ENCODE measurements around the gene GRIK3. TPM values are rescaled to one million over a fixed set of nuclear protein-coding genes. Genes with fewer than 3 reads are reported as not detected.

GRIK3 gene
- total RNA-seq, 1 experiment from 2014 or later, result 5.5 TPM

- Mint-ChIP-seq H3K27me3 (ENCODE audit: low read depth) (peaks cover 3% of the 10 kb centered on the region; the same call in 1 of the 2 replicates), H3K4me3 (no peak overlapping the region), H3K27ac (no peak overlapping the region), H3K36me3 (no peaks in the 10 kb centered on the region), H3K4me1 (peaks cover 49% of the 10 kb centered on the region), H3K9me3 (no peaks in the 10 kb centered on the region)
- POLR2A ChIA-PET, result no interaction called here
- DNase-seq (ENCODE audit: low spot score) (no peak), ATAC-seq (no peak)
- TF ChIP-seq TEAD4 (CRISPR knock-in tag; IDR thresholded peaks at IDR 0.05) (no peak), ZSCAN18 (CRISPR knock-in tag; IDR thresholded peaks at IDR 0.05) (no peak), ZNF138 (CRISPR knock-in tag; conservative IDR thresholded peaks at IDR 0.05) (no peak), E2F1 (CRISPR knock-in tag; IDR thresholded peaks at IDR 0.05) (no peak), ZNF423 (CRISPR knock-in tag; IDR thresholded peaks at IDR 0.05) (no peak), OVOL2 (CRISPR knock-in tag; IDR thresholded peaks at IDR 0.05; ENCODE audit: borderline replicate concordance) (no peak), ZNF532 (CRISPR knock-in tag; IDR thresholded peaks at IDR 0.05; ENCODE audit: borderline replicate concordance) (no peak), MLX (CRISPR knock-in tag; IDR thresholded peaks at IDR 0.05) (no peak), NFATC4 (CRISPR knock-in tag; IDR thresholded peaks at IDR 0.05) (no peak), USF1 (CRISPR knock-in tag; IDR thresholded peaks at IDR 0.05) (no peak), ELF4 (CRISPR knock-in tag; IDR thresholded peaks at IDR 0.05; ENCODE audit: low read depth) (no peak), CREB1 (CRISPR knock-in tag; IDR thresholded peaks at IDR 0.05) (no peak), JAZF1 (CRISPR knock-in tag; IDR thresholded peaks at IDR 0.05) (no peak), ZNF671 (CRISPR knock-in tag; IDR thresholded peaks at IDR 0.05) (no peak), RORB (CRISPR knock-in tag; IDR thresholded peaks at IDR 0.05) (no peak)
- CTCF ChIA-PET, result interaction anchor here (1.3 to 1.9 kb wide), 2 partner anchors 21 to 193 kb away, joined by 3 to 15 read pairs; no protein-coding TSS in a partner anchor
Measured at GRCh38 chr1:36842448-36842847, 191.9 kb downstream of the GRIK3 start.

- Mint-ChIP-seq H3K4me3 (no peak overlapping the region), H3K27me3 (ENCODE audit: low read depth) (peaks cover 3% of the 10 kb centered on the region; the same call in 1 of the 2 replicates), H3K36me3 (no peaks in the 10 kb centered on the region), H3K4me1 (peaks cover 37% of the 10 kb centered on the region), H3K9me3 (no peaks in the 10 kb centered on the region), H3K27ac (no peak overlapping the region)
- ATAC-seq, result no peak
- POLR2A ChIA-PET, result no interaction called here
- no peak for DNase-seq (ENCODE audit: low spot score)
- CTCF ChIA-PET, result interaction anchor here (1.3 to 1.9 kb wide), 2 partner anchors 9 to 25 kb away, joined by 3 to 7 read pairs; no protein-coding TSS in a partner anchor
- TF ChIP-seq RELA (CRISPR knock-in tag; IDR thresholded peaks at IDR 0.05; ENCODE audit: borderline replicate concordance) (no peak), TP53 (CRISPR knock-in tag; IDR thresholded peaks at IDR 0.05) (no peak), JUN (CRISPR knock-in tag; IDR thresholded peaks at IDR 0.05) (no peak), CREM (CRISPR knock-in tag; IDR thresholded peaks at IDR 0.05) (no peak), E2F4 (CRISPR knock-in tag; IDR thresholded peaks at IDR 0.05; ENCODE audit: borderline replicate concordance, low read depth) (no peak), ZNF512 (CRISPR knock-in tag; IDR thresholded peaks at IDR 0.05; ENCODE audit: borderline replicate concordance) (no peak), NFYB (CRISPR knock-in tag; conservative IDR thresholded peaks at IDR 0.05; ENCODE audit: low read depth) (no peak), SOX15 (CRISPR knock-in tag; IDR thresholded peaks at IDR 0.05) (no peak), FOXP4 (CRISPR knock-in tag; IDR thresholded peaks at IDR 0.05) (no peak)
Measured at GRCh38 chr1:36839485-36839884, 194.8 kb downstream of the GRIK3 start.

All from WTC11 (cell line).